HG03439 (cell line): Measurements from ENCODE around the gene LMF2.
"Not testable (repeated sequence)": the region's sequence is repeated elsewhere in the genome, so short reads cannot be mapped to it uniquely, and the experiment has no call there.

ENCODE experiments used
- ATAC-seq: cut with Tn5 transposase; IDR thresholded peaks from one replicate; pipeline ENCODE4 v1.9.1; 2021; ENCODE audit warnings: mild to moderate bottlenecking, moderate library complexity; ENCODE audit not compliant: unreplicated experiment

LMF2 gene

GRCh38 chr22:50536226-50536625 lies 28.7 kb upstream of the LMF2 start:
- no peak for ATAC-seq

GRCh38 chr22:50535113-50535512 lies 27.6 kb upstream of the LMF2 start:
- no peak for ATAC-seq

- not testable (repeated sequence) for ATAC-seq
Measured at GRCh38 chr22:50533856-50534711, 26.6 kb upstream of the LMF2 start.

- no peak for ATAC-seq
Measured at GRCh38 chr22:50532824-50533796, 25.6 kb upstream of the LMF2 start.

- peak; percentile 0 for ATAC-seq
Measured at GRCh38 chr22:50531962-50532674, 24.6 kb upstream of the LMF2 start.

- peak; percentile 19 for ATAC-seq
Measured at GRCh38 chr22:50531546-50531961, 24.1 kb upstream of the LMF2 start.

GRCh38 chr22:50530877-50531545 lies 23.5 kb upstream of the LMF2 start:
- ATAC-seq, result peak; percentile 22

GRCh38 chr22:50530580-50530876 lies 23.0 kb upstream of the LMF2 start:
- ATAC-seq, result no peak

GRCh38 chr22:50529897-50530579 lies 22.5 kb upstream of the LMF2 start, which contains the start of gene TYMP:
TSS of gene TYMP (minus strand) at chr22:50530012. CDS start at chr22:50529709, 303 bp downstream.
- ATAC-seq, result no peak

- ATAC-seq, result no peak
Measured at GRCh38 chr22:50529416-50529896, 22.0 kb upstream of the LMF2 start.

GRCh38 chr22:50528682-50529415 lies 21.3 kb upstream of the LMF2 start:
- no peak for ATAC-seq

GRCh38 chr22:50527921-50528681 lies 20.6 kb upstream of the LMF2 start:
- no peak for ATAC-seq

- ATAC-seq, result no peak
Measured at GRCh38 chr22:50526834-50527801, 19.6 kb upstream of the LMF2 start.

GRCh38 chr22:50526108-50526833 lies 18.8 kb upstream of the LMF2 start:
- peak; percentile 25 for ATAC-seq

GRCh38 chr22:50525858-50526107 lies 18.3 kb upstream of the LMF2 start:
- ATAC-seq, result peak; percentile 10

- peak; percentile 39 for ATAC-seq
Measured at GRCh38 chr22:50525104-50525857, 17.8 kb upstream of the LMF2 start, which contains the start of gene SCO2. TSS of gene SCO2 (minus strand) at chr22:50525598. CDS start at chr22:50524411, 1,187 bp downstream.
